Astrocyte (in vitro differentiated cells and primary cell): ENCODE results near the gene THSD7B. TPM values are rescaled to one million over a fixed set of nuclear protein-coding genes. Genes with fewer than 3 reads are reported as not detected.

Source experiments
- DNase-seq: peaks from one replicate; pipeline ENCODE4 v3.0.0-alpha.2; 2010; ENCODE audit warnings: low read depth
- FAIRE-seq: peaks from 2 replicates; lab custom pipeline; 2011; peaks lifted over from hg19 to GRCh38; lab: Jason Lieb, UNC
- H2AFZ ChIP-seq: 2 replicates; pipeline ENCODE4 v1.6.0; 2012; ENCODE audit warnings: low read depth, low read length, inconsistent platforms
- H3K27ac ChIP-seq: 2 replicates; pipeline ENCODE4 v1.5.1; 2011; ENCODE audit warnings: low read depth, low read length, inconsistent platforms
- H3K27me3 ChIP-seq: 2 replicates; pipeline ENCODE4 v1.6.0; 2011; ENCODE audit warnings: low read length, inconsistent platforms; ENCODE audit not compliant: insufficient read depth
- H3K36me3 ChIP-seq: 2 replicates; pipeline ENCODE4 v1.5.1; 2011; ENCODE audit warnings: low read length, inconsistent platforms; ENCODE audit not compliant: insufficient read depth
- H3K4me1 ChIP-seq: 2 replicates; pipeline ENCODE4 v1.5.1; 2011; ENCODE audit warnings: low read length, inconsistent platforms; ENCODE audit not compliant: insufficient read depth
- H3K4me2 ChIP-seq: 2 replicates; pipeline ENCODE4 v1.6.0; 2012; ENCODE audit warnings: low read length, inconsistent platforms
- H3K4me3 ChIP-seq: 2 replicates; pipeline ENCODE4 v1.5.1; 2011; ENCODE audit warnings: low read depth, mild to moderate bottlenecking, low read length, inconsistent platforms; ENCODE audit not compliant: insufficient read depth
- H3K79me2 ChIP-seq: 2 replicates; pipeline ENCODE4 v1.6.0; 2012; ENCODE audit warnings: mild to moderate bottlenecking, low read length, inconsistent platforms; ENCODE audit not compliant: insufficient read depth
- H3K9ac ChIP-seq: 2 replicates; pipeline ENCODE4 v1.6.0; 2012; ENCODE audit warnings: mild to moderate bottlenecking, low read length, inconsistent platforms
- H3K9me3 ChIP-seq: 2 replicates; pipeline ENCODE4 v1.5.1; 2012; ENCODE audit warnings: low read depth, mild to moderate bottlenecking, low read length, inconsistent platforms; ENCODE audit not compliant: insufficient read depth
- H4K20me1 ChIP-seq: 2 replicates; pipeline ENCODE4 v1.6.0; 2012; ENCODE audit warnings: low read length, inconsistent platforms; ENCODE audit not compliant: insufficient read depth
- H3K27ac Mint-ChIP-seq: one replicate; pipeline ENCODE4 v1.8.0; 2021; ENCODE audit warnings: mild to moderate bottlenecking, mixed read lengths; ENCODE audit not compliant: unreplicated experiment
- H3K27me3 Mint-ChIP-seq: one replicate; pipeline ENCODE4 v1.8.0; 2021; ENCODE audit warnings: low read depth, mixed read lengths; ENCODE audit not compliant: unreplicated experiment
- H3K36me3 Mint-ChIP-seq: one replicate; pipeline ENCODE4 v1.8.0; 2021; ENCODE audit warnings: low read depth, mixed read lengths; ENCODE audit not compliant: unreplicated experiment
- H3K4me1 Mint-ChIP-seq: one replicate; pipeline ENCODE4 v1.8.0; 2021; ENCODE audit warnings: low read depth, mixed read lengths; ENCODE audit not compliant: unreplicated experiment
- H3K4me3 Mint-ChIP-seq: one replicate; pipeline ENCODE4 v1.8.0; 2021; ENCODE audit warnings: mild to moderate bottlenecking, moderate library complexity, mixed read lengths; ENCODE audit not compliant: unreplicated experiment
- H3K9me3 Mint-ChIP-seq: one replicate; pipeline ENCODE4 v1.8.0; 2021; ENCODE audit warnings: mild to moderate bottlenecking, mixed read lengths; ENCODE audit not compliant: unreplicated experiment
- EZH2 ChIP-seq: IDR thresholded peaks from 2 replicates; pipeline ENCODE4 v1.6.1; 2012; ENCODE audit warnings: mild to moderate bottlenecking, low read length, inconsistent platforms; ENCODE audit not compliant: insufficient read depth
- total RNA-seq: library from RNA; stranded (reverse); gene quantifications from 2 replicates; pipeline ENCODE4 v1.2.1, GENCODE V29; 2021
- TF ChIP-seq, protein P1 (sequence below): IDR thresholded peaks from 2 replicates; pipeline ENCODE4 v1.5.1; 2011; ENCODE audit warnings: low read depth, mild to moderate bottlenecking, inconsistent platforms, low read length, moderate library complexity; ENCODE audit not compliant: insufficient read depth

THSD7B gene
- total RNA-seq, 1 donor from 2014 or later = 0.18 TPM

DNA sequence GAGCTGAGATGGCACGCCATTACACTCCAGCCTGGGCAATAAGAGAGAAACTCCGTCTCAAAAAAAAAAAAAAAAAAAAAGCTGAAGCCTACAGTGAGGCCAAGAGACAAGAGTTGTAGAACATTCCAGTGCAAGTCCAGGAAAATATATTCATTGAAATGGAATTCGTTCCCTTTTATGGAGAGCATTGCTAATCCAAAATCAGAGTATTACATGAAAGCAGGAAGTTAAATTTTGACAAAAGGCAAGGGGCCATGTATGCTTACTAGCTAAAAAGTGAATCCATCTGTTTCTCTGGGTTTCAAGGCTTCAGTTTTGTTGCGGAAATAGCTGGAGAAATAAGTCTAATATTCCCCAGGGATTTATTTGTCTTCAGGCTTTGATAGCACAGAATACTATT, 471.7 kb downstream of the THSD7B start:
- H3K79me2 ChIP-seq = no peaks in the 10 kb centered on the region
- H4K20me1 ChIP-seq = no peaks in the 10 kb centered on the region
- Mint-ChIP-seq H3K4me1 (peaks cover 6% of the 10 kb centered on the region), H3K9me3 (no peaks in the 10 kb centered on the region), H3K36me3 (no peaks in the 10 kb centered on the region), H3K4me3 (no peak overlapping the region), H3K27ac (no peak overlapping the region), H3K27me3 (no peaks in the 10 kb centered on the region)
- no peaks in the 10 kb centered on the region for H3K27me3 ChIP-seq
- DNase-seq = peak; percentile 66
- no peaks in the 10 kb centered on the region for H3K36me3 ChIP-seq
- H3K9ac ChIP-seq = no peak overlapping the region
- no peaks in the 10 kb centered on the region for H3K4me1 ChIP-seq
- H2AFZ ChIP-seq = peak overlapping the region; percentile 35
- peak; percentile 29 for FAIRE-seq
- peak overlapping the region; percentile 6 for H3K27ac ChIP-seq
- no peak overlapping the region for H3K4me2 ChIP-seq
- TF ChIP-seq, protein P1, sequence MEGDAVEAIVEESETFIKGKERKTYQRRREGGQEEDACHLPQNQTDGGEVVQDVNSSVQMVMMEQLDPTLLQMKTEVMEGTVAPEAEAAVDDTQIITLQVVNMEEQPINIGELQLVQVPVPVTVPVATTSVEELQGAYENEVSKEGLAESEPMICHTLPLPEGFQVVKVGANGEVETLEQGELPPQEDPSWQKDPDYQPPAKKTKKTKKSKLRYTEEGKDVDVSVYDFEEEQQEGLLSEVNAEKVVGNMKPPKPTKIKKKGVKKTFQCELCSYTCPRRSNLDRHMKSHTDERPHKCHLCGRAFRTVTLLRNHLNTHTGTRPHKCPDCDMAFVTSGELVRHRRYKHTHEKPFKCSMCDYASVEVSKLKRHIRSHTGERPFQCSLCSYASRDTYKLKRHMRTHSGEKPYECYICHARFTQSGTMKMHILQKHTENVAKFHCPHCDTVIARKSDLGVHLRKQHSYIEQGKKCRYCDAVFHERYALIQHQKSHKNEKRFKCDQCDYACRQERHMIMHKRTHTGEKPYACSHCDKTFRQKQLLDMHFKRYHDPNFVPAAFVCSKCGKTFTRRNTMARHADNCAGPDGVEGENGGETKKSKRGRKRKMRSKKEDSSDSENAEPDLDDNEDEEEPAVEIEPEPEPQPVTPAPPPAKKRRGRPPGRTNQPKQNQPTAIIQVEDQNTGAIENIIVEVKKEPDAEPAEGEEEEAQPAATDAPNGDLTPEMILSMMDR = no peak
- TF ChIP-seq EZH2 = no peak
- H3K9me3 ChIP-seq = no peaks in the 10 kb centered on the region
- no peak overlapping the region for H3K4me3 ChIP-seq

DNA sequence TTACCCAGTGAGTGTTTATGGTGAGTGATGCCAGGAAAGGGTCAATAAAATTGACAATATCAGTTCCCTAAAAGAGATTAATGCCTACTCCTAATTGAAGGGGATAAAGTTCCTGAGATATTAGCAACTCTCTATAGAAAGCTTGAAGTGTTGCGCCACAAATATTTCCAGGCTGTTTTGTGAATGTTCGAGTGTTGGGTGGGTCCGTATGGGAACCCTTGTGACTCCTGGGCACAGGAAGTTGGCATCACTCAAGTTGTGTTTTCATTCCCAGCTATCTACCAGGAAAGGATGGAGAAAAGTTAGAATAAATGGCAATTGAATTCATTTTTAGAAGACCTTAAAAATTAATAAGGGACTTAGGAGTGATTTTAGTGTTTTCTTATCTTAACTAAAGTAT, 472.7 kb downstream of the THSD7B start:
- no peaks in the 10 kb centered on the region for H4K20me1 ChIP-seq
- H3K27me3 ChIP-seq = no peaks in the 10 kb centered on the region
- TF ChIP-seq, protein P1 = no peak
- TF ChIP-seq EZH2 = no peak
- no peaks in the 10 kb centered on the region for H3K4me1 ChIP-seq
- H3K27ac Mint-ChIP-seq = no peak overlapping the region
- no peak overlapping the region for H2AFZ ChIP-seq
- H3K36me3 Mint-ChIP-seq = no peaks in the 10 kb centered on the region
- no peak overlapping the region for H3K4me3 ChIP-seq
- no peak overlapping the region for H3K4me2 ChIP-seq
- DNase-seq (no peak), FAIRE-seq (no peak)
- no peak overlapping the region for H3K4me3 Mint-ChIP-seq
- H3K4me1 Mint-ChIP-seq = peaks cover 6% of the 10 kb centered on the region
- no peak overlapping the region for H3K27ac ChIP-seq
- H3K9me3 ChIP-seq = no peaks in the 10 kb centered on the region
- H3K27me3 Mint-ChIP-seq = no peaks in the 10 kb centered on the region
- no peak overlapping the region for H3K9ac ChIP-seq
- no peaks in the 10 kb centered on the region for H3K9me3 Mint-ChIP-seq
- no peaks in the 10 kb centered on the region for H3K36me3 ChIP-seq
- H3K79me2 ChIP-seq = no peaks in the 10 kb centered on the region

DNA sequence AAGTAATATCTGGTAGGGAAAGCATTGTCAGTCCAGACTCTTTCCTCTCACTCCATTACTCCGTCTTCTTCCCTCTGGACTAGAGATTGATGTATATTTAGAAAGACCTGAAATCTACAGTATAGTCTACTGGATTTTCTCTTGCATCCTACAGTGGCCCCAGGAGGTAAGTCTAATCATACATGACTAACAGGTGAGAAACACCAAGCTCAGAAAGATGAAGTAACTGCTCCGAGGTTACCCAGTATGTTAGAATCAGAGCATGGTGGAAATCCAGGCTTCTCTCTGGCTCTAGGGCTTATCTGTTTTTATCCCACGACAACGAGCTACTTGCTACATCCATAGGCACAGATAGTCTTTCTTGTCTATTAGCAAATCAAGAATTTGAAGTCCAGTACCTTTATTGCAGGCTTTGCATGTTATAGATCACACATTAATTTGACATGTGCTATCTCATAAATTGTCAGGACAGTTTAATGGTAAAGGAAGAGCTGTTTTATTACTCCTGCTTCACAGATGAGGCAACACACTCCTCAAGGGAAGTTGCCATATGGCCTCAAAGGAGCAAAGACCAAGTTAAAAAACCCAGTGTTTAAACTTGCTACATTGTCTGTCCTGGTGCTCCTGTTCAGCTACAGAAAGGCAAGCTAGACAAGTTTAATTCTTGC, 484.3 kb downstream of the THSD7B start:
- no peak overlapping the region for H3K4me3 ChIP-seq
- Mint-ChIP-seq H3K36me3 (no peaks in the 10 kb centered on the region), H3K27me3 (no peaks in the 10 kb centered on the region), H3K4me1 (peaks cover 5% of the 10 kb centered on the region), H3K4me3 (no peak overlapping the region), H3K27ac (no peak overlapping the region), H3K9me3 (no peaks in the 10 kb centered on the region)
- no peaks in the 10 kb centered on the region for H3K36me3 ChIP-seq
- DNase-seq (no peak), FAIRE-seq (no peak)
- TF ChIP-seq EZH2 = no peak
- TF ChIP-seq, protein P1 = no peak
- H3K27ac ChIP-seq = no peak overlapping the region
- no peak overlapping the region for H2AFZ ChIP-seq
- H3K4me1 ChIP-seq = peaks cover 3% of the 10 kb centered on the region
- no peaks in the 10 kb centered on the region for H4K20me1 ChIP-seq
- no peaks in the 10 kb centered on the region for H3K27me3 ChIP-seq
- H3K79me2 ChIP-seq = no peaks in the 10 kb centered on the region
- no peak overlapping the region for H3K4me2 ChIP-seq
- no peaks in the 10 kb centered on the region for H3K9me3 ChIP-seq
- no peak overlapping the region for H3K9ac ChIP-seq
